KG1 (cell line): ENCODE measurements around the gene POU2F3.

ENCODE experiments used
- DNase-seq: peaks from one replicate; lab custom pipeline; 2025; lab: John Stamatoyannopoulos, UW

Gene POU2F3

GRCh38 chr11:120210626-120211521, 29.1 kb upstream of the POU2F3 start, which contains the start of gene OAF:
OAF (plus strand) TSS chr11:120211032; CDS start chr11:120211280, 248 bp downstream.
- peak; percentile 87 for DNase-seq

GRCh38 chr11:120211522-120212258, 28.2 kb upstream of the POU2F3 start:
- DNase-seq = peak; percentile 37

GRCh38 chr11:120212259-120212878, 27.6 kb upstream of the POU2F3 start:
- no peak for DNase-seq

DNA sequence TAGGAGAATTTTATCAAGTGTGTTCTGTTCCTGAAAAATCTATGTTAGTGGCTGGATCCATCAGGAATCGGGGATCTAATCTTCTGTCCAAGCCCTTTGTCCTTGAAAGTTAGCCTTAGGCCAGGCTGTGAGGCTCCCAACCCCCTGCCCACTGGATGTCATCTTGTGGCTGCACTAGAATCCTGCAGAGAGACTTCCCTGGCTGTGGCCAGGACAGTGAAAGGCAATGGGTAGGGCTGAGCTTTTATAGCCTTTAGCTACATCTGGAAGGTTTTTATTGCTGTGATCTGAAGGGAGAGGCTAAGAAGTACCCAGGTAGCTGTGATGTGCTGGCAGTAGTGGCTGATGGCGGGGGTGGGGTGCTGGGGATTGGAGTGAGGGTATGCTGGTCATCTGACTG, 27.0 kb upstream of the POU2F3 start:
- no peak for DNase-seq

DNA sequence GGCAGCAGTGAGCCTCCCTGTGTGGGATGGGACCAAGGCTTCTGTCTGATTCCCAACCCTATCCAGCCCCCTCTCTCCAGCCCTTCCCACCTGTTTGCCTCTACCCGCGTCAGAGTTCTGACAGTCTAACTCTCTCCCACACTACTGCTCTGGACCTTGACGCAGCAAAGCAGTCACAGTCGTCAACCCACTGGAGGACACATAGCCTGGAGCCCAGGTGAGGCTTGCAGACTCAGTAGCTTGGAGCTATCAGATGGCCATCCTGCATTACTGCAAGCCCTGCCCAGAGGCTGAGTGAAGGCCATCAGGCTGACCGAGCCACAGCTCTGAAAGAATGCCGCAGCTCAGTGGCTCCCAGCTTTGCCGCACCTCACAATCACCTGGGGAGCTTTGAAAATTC, 25.4 kb upstream of the POU2F3 start:
- DNase-seq = no peak

GRCh38 chr11:120215634-120216033, 24.3 kb upstream of the POU2F3 start:
- no peak for DNase-seq

GRCh38 chr11:120216426-120217102, 23.4 kb upstream of the POU2F3 start:
- DNase-seq = no peak

DNA sequence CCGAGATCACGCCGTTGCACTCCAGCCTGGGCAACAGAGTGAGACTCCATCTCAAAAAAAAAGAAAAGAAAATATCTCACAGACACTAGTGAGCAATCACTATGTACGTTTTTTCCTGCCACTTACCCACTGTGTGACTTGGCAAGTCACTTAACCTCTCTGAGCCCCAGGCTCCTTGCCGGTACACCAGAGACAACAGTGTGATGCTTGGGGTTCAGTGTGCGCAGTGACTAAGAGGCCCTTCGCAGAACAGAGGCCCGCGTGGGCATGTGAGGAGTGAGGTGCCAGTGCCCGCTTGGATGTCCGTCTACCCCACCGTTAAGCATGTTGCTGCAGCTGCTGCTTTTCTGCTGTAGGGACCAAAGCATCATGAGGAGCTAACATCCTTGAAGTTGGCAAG, 22.4 kb upstream of the POU2F3 start:
- no peak for DNase-seq

DNA sequence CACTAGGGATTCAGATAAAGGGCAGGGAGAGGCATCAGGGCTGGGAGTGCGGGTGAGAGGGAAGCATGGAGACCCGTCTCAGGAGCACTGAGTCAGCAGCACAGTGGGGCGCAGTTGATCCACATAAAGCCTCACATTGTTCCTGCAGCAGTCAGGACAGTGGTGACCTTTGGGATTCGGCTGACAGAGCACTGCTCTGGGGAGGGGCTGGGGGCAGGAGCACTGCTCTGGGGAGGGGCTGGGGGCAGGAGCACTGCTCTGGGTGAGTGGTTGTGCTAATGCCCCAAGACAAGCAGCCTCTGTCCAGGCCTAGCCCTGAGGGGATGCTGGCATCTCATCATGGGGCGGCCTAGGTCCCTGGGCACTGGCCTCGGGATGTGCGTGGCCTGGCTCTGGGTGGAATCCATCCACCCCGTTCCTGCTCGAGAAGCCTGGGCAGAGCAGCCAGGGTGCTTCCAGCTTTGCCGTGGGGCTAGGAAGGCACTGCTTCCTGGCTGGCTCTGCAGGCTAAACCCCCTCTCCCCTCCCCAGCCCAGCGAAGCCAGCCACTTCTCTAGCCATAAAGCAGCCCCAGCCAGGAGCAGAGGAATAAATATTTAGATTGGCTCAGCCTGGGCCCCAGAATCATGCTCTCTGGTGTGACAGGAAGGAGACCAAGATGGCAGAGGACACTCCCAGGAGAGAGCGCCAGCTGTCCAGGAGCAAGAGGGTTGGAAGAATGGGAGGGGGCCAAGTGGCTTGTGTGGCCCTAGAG, 21.8 kb upstream of the POU2F3 start:
- DNase-seq = no peak

DNA sequence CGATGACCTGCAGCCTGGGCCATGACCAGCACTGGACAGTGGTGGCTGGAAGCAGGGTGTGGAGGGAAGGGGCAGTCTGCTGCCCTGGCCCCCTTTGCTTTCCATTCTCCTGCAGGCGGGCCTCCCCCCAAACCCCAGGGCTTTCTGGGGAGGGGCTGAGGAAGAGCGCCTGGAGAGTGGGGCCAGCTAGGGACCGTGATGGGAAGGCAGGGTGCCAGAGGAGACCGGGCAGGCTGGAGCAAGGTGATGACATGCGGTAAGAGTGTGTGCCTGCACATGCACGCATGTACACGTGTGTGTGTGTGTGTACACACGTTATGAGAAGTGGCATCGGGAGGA, 21.3 kb upstream of the POU2F3 start:
- DNase-seq = no peak

DNA sequence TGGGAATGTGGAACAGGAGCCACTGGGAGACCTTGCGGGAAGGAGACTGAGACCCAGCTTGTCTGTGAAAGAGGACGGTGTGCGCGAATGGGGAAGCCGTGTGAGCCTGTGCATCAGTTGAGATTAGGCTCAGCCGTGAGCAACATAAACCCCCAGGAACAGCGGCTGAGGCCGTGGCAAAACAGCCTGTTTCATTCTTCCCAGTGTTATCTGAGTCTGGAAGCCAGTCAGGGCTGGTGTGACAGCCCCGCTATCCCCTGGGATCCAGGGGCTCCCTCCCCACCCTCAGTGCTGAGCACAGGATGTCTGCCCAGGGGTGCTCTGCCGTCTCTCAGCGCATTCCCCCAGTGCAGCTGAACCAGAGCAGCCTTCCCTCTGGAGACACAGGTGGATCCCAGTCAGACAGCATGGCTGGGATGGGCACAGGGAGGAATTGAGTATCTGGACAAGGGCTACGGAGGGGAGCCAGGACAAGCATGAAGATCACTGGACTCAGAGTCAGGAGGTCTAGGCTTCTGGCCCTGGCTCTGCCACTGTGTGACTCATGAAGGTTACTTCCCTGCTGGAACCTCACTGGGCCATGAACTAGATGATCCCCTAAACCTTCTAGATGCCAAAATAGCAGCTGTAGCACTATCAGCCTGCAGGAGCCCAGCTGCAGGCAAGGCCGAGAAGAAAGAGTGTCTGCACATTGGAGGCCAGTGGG, 20.6 kb upstream of the POU2F3 start:
- DNase-seq = no peak

- no peak for DNase-seq
Observed at GRCh38 chr11:120219938-120220746, 19.8 kb upstream of the POU2F3 start.

- DNase-seq = no peak
Observed at GRCh38 chr11:120220747-120221037, 19.2 kb upstream of the POU2F3 start.

GRCh38 chr11:120221115-120221752, 18.7 kb upstream of the POU2F3 start:
- DNase-seq = no peak

GRCh38 chr11:120222916-120223315, 17.0 kb upstream of the POU2F3 start:
- no peak for DNase-seq

- no peak for DNase-seq
Observed at GRCh38 chr11:120223793-120224192, 16.1 kb upstream of the POU2F3 start.

- DNase-seq = peak; percentile 77
Observed at GRCh38 chr11:120224361-120224760, 15.6 kb upstream of the POU2F3 start.

GRCh38 chr11:120224972-120225909, 14.7 kb upstream of the POU2F3 start:
- peak; percentile 94 for DNase-seq

- no peak for DNase-seq
Observed at GRCh38 chr11:120226242-120226641, 13.7 kb upstream of the POU2F3 start.
